HG03097 (cell line): ENCODE results near the gene WFIKKN2.

Experiments used
- ATAC-seq: cut with Tn5 transposase; IDR thresholded peaks from one replicate; pipeline ENCODE4 v1.9.1; 2021; ENCODE audit not compliant: unreplicated experiment, low FRiP score

WFIKKN2 gene

GRCh38 chr17:50832864-50833381, 2.5 kb upstream of the WFIKKN2 start:
- ATAC-seq, result no peak

DNA sequence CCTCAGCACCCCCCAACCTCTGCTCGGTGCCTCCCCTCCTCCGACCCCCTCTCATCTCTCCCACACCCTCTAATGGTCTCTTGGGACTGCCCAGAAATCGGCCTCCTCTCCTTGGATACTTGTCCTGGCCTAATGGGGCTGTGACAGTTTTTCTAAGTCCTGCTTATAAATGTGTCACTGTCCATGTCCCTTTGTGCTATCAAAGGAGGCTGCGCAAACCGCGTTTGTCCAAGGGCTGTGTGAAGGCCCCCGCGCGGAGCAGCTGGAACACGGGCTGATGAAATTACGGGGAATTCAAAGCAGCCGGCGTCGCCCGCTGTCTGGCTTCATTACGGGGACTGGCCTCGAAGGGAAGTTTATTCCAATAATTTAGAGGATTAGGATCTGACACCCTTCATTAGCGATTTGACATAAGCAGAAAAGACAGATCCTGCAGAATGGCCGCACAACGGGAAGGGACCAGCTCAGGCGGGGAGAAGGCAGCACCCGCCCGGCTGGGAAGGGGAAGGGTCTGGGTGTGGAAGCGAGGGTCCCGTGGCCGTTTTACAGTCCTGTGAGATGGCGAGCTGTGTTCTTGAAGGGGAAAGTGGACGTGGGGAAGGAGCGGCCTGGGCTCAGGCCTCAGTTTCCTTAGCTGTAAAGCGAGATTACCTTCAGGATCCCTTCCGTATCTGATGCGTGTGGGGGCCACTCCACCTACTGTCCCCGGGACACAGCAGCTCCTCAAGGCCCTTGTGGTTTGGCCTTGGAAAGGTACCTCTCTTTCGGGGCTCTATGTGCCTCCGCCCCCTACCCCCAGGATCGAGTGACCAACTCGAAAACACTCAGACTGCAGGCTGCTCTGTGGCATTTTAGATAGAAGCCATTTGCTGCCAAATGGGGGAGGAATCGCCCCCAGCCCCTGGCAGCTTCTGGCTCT, 1.6 kb upstream of the WFIKKN2 start:
- no peak for ATAC-seq

- no peak for ATAC-seq
Measured at GRCh38 chr17:50834429-50835300, 721 bp upstream of the WFIKKN2 start.

DNA sequence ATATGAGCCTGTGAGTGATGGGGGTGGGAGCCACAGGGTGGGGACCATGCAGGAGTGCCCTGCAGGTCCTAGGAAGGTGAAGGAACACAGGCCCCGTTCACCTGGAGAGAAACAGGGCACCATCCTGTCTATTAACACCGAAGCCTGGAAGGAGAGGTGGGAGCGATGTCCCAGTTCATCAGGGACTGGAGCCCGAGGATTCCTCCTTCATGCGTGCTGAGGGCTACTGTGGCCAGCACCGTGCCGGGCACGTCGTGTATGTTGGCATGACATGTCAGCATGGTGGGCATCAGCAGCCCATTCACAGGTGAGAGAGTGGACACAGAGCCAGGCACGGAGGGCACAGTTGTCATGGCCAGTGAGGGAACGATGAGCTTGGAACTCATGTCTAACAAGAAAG, 1.4 kb downstream of the WFIKKN2 start:
- ATAC-seq, result no peak

GRCh38 chr17:50837286-50837979, 2.0 kb downstream of the WFIKKN2 start:
- no peak for ATAC-seq

DNA sequence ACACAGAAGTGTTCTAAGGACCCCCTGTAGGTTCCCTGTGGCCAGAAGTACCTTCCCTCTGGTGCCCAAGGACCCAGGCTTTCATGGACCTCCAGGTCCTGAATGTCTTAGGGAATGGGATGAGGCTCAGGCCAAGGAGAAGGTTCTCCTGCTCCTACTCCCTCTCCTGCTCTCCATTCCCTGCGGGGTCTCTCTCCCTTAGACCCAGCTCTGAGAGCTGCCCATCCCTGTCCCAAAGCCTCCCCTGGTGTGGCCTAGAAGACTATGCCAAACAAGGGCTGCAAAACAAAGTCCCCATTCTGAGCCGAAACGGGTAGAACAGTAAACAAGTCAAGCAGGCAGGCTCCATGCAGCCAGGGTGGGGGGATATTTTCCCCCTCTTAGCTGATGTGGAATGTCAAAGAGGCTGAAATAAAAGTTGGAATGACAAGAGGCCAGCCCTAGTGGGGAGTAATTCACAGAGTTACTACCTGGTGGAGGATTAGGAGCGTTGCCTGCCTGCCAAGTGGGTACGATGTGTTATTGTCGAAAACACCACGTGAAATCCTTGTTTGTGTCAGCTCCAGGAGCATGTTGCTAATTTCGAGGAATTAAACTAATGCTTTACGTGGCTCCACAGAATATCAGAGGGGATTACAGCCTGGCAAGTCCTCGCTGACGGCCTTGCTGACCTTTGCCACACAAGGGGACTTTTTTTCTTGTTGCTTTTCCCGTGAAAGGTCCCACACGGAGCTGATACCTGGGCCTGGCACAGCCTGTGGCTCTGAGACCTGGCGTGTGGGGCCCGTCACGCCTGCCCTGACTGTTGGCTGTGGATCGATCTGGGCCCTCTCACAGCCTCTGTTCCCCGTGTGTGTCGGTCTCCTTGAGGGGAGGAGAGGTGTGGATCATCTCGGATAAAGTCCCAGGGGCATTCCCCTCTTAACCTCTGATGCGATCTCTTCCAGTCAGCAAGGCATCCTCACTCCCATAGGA, 2.9 kb downstream of the WFIKKN2 start:
- no peak for ATAC-seq

- no peak for ATAC-seq
Measured at GRCh38 chr17:50839591-50840310, 4.4 kb downstream of the WFIKKN2 start.

GRCh38 chr17:50840311-50840851, 5.0 kb downstream of the WFIKKN2 start:
- ATAC-seq, result no peak

DNA sequence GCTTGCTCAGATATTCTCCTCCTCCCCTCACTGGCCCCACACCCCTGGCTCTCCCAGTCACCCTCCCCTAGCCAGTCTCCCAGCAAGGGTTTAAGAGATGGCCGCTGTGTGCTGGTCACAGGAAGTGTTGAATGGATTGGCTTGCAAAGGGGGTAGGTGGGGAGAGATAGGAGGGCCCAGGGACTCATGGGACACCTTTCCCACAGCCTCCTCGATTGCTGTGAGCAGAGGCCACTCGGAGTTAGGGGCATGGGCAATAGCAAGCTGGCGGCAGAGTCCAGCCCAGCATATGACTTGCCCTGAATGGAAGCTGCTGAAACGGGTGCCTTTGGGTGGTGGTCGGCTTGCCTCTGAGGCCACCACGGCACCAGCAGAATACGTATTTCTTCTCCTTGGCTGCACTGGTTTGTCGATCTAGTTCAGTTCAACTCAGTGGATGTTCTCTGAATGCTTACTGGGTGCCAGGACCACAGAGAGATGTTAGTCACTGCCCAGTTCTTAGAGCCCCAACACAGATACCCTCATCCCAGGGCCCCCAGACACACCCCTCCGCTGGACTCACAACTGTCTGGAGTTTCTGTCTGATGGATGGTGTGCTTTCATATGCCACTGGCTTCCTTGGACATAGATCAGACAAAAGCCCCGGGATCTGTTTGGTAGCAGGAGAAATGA, 6.0 kb downstream of the WFIKKN2 start:
- no peak for ATAC-seq

DNA sequence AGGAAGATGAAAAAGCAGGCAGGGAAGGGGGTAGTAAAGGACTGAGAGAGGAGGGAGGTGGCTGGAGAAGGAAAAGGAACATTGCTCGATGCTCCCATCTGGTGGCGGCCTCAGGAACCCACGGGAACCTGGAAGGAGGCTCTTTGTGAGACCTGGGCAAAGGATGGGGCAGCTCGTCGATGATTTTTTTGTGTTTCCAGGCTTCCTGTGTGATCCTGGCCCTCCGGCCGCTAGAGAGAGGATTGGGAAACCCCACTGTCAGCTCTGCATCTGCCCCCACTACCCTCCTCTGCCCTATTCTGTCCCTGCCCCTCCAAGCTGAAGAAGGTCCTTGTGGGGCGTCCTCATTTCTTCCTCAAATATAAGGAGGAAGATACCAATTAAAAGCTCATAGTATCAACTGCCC, 6.6 kb downstream of the WFIKKN2 start:
- ATAC-seq, result no peak

- ATAC-seq, result no peak
Measured at GRCh38 chr17:50842506-50843149, 7.2 kb downstream of the WFIKKN2 start.

DNA sequence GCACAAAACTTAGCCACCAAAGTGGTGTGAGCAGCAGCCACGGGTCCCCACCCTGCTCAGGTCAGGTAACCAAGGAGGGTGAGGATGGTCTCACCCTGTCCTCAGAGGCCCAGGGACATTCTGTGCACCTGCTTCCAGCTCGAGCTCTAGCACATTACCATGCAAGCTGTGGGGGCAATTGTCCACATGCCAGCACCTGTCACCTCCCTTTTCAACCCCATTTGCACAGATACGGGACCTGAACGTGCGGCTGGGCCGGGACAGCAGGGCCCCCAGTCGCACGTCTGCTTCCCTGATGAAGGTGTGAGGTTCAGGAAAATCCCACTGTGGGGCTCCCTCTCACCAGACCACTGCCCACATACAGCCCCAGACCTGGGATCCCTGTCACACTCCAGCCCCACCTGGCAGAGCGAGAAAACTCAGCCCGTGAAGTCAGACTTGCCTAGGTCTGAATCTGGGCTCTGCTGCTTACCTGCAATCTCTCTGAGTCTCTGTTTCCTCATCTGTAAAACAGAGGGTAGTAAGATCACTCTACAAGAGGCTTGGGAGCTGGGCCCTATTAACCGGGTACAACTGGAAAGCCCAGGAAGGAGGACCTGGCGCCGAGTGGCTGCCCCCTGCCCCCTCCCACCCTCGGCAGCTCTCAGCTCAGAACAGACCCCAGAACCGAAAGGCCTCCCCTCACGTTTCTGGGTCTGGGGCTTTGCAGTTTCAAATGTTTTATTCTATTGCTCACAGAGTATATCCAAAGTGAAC, 7.9 kb downstream of the WFIKKN2 start:
- ATAC-seq, result no peak

DNA sequence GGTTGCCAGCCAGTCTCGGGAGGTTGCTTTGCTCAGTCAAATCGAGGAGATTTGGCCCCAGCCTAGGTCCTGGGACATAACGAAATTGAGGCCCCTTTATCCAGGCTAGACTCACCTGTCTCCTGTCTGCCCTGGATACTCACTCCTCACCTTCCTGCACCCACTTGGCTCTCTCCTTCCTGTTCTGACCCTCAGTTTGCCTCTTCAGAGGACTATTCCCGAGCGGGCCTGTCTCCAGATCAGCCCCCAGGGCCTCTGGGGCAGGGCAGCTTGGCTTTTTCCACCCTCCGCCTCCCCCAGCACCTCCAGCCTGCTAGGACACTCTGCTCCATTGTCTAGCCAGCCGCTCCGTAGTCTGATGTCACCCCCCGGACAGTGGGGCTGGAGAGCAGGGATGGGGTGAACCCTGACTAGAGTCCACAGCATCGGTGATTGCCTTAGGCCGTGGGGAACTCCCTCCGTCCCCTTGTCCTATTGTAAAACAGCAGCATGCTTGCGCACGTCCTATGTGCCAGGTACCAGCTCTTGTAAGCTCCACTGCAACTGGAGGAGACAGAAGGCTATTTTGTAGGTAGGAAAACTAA, 8.8 kb downstream of the WFIKKN2 start:
- ATAC-seq, result no peak

DNA sequence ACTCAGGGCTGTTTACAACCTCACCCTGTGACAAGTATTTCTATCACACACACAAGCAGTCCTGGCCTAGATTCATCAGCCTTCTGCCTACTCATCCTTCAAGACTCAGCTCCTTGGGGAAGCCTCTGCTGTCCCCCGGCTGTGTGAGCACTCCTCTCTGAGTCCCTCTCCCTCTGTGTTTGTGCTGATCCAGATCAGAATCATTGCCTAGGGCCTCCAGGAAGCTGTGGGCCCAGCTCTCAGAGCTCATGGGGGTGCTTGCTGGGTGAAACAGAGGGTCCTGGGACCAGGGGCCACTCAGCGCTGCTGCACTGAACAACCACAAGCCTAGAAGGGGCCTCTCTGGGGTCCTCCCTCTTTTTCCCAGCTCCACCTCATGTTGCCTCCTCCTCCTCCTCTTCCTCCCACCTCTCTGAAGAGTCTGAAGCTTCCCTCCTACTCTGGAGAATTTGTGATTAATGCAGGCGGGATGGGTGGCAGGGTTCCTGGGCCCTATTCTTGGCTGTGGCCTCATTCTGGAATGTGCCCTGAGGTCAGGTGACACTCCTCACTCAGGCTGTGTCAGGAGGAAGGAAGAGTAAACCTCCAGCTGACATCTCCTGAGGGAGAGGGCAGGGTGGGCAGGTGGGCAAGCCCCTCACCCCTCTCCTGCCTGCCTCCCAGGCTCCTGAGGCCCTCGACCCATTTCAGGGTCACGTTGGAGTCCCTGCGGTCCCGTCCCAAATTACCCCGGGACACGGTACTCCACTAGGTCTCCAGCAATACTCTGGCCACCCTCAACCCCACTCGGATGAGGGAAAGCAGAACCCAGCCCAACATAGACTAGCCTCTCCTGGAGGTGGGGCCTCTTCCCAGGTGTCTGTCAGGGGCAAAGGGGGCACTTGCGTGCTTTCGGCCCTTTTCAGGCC, 10.1 kb downstream of the WFIKKN2 start:
- no peak for ATAC-seq

DNA sequence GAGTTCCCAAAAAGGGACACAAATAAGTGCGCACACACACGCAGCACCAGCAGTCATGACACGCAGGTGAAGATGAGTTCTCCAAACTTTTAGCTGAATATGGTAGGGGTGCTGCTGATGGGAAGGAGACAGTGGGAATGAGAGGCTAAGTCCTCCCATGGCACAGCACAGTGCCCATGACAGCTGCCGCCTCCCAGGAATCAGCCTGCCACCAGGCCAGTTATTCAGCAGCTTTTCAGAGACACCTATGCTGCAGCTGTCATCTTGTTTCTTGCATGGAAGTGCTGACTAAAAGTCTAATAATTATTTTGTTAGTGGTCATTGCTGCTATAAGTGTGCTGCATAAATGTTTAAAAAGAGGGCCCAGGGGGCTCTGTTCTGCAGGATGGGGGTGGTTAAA, 12.2 kb downstream of the WFIKKN2 start:
- ATAC-seq, result no peak

DNA sequence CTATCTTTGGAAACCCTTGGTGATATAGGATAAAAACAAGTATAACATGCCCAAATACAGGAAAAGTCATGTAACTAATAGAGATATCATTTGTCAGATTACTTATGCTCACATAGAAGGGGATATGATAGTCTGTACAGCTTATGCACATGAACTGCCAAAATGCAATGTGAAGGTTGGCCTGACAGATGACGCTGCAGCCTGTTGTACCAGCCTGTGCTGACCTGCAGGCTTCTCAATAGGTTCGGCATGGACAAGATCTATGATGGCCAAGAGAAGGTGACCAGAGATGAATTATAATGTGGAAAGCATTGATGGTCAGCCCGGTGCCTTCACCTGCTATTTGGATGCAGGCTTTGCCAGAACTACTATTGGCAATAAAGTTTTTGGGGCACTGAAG, 12.7 kb downstream of the WFIKKN2 start:
- no peak for ATAC-seq
